ENCODE data around the gene UACA. TPM values are rescaled to one million over a fixed set of nuclear protein-coding genes. Genes with fewer than 3 reads are reported as not detected.

Gene UACA
- total RNA-seq, 1 donor from 2014 or later = 5.2 TPM

- no peak for DNase-seq
- Mint-ChIP-seq H3K27ac (ENCODE audit: unreplicated experiment) (no peak overlapping the region), H3K9me3 (ENCODE audit: unreplicated experiment) (no peaks in the 10 kb centered on the region), H3K4me1 (ENCODE audit: low read depth, unreplicated experiment) (peaks cover 3% of the 10 kb centered on the region), H3K36me3 (ENCODE audit: unreplicated experiment) (no peaks in the 10 kb centered on the region), H3K27me3 (ENCODE audit: unreplicated experiment) (no peaks in the 10 kb centered on the region), H3K4me3 (ENCODE audit: unreplicated experiment) (no peak overlapping the region)
- no peak for TF ChIP-seq CTCF (IDR thresholded peaks at IDR 0.05; ENCODE audit: partially characterized antibody, unreplicated experiment)
Measured at GRCh38 chr15:70635895-70636294, 127.5 kb downstream of the UACA start.

GRCh38 chr15:70633991-70634390 lies 129.4 kb downstream of the UACA start:
- H3K27ac Mint-ChIP-seq (ENCODE audit: unreplicated experiment) = no peak overlapping the region
- peaks cover 3% of the 10 kb centered on the region for H3K4me1 Mint-ChIP-seq (ENCODE audit: low read depth, unreplicated experiment)
- H3K9me3 Mint-ChIP-seq (ENCODE audit: unreplicated experiment) = no peaks in the 10 kb centered on the region
- no peak for DNase-seq
- no peak overlapping the region for H3K4me3 Mint-ChIP-seq (ENCODE audit: unreplicated experiment)
- H3K27me3 Mint-ChIP-seq (ENCODE audit: unreplicated experiment) = peaks cover 1% of the 10 kb centered on the region
- no peak for TF ChIP-seq CTCF (IDR thresholded peaks at IDR 0.05; ENCODE audit: partially characterized antibody, unreplicated experiment)
- no peaks in the 10 kb centered on the region for H3K36me3 Mint-ChIP-seq (ENCODE audit: unreplicated experiment)

- H3K27me3 Mint-ChIP-seq (ENCODE audit: unreplicated experiment) = peaks cover 1% of the 10 kb centered on the region
- H3K4me1 Mint-ChIP-seq (ENCODE audit: low read depth, unreplicated experiment) = peaks cover 3% of the 10 kb centered on the region
- no peak for TF ChIP-seq CTCF (IDR thresholded peaks at IDR 0.05; ENCODE audit: partially characterized antibody, unreplicated experiment)
- no peak overlapping the region for H3K27ac Mint-ChIP-seq (ENCODE audit: unreplicated experiment)
- H3K9me3 Mint-ChIP-seq (ENCODE audit: unreplicated experiment) = no peaks in the 10 kb centered on the region
- no peaks in the 10 kb centered on the region for H3K36me3 Mint-ChIP-seq (ENCODE audit: unreplicated experiment)
- DNase-seq = no peak
- H3K4me3 Mint-ChIP-seq (ENCODE audit: unreplicated experiment) = no peak overlapping the region
Measured at GRCh38 chr15:70633103-70633831, 130.1 kb downstream of the UACA start.

- H3K36me3 Mint-ChIP-seq (ENCODE audit: unreplicated experiment) = no peaks in the 10 kb centered on the region
- peaks cover 1% of the 10 kb centered on the region for H3K27me3 Mint-ChIP-seq (ENCODE audit: unreplicated experiment)
- no peak for DNase-seq
- H3K4me3 Mint-ChIP-seq (ENCODE audit: unreplicated experiment) = no peak overlapping the region
- H3K4me1 Mint-ChIP-seq (ENCODE audit: low read depth, unreplicated experiment) = peaks cover 3% of the 10 kb centered on the region
- TF ChIP-seq CTCF (IDR thresholded peaks at IDR 0.05; ENCODE audit: partially characterized antibody, unreplicated experiment) = no peak
- no peak overlapping the region for H3K27ac Mint-ChIP-seq (ENCODE audit: unreplicated experiment)
- no peaks in the 10 kb centered on the region for H3K9me3 Mint-ChIP-seq (ENCODE audit: unreplicated experiment)
Measured at GRCh38 chr15:70632491-70633102, 130.8 kb downstream of the UACA start.

- H3K9me3 Mint-ChIP-seq (ENCODE audit: unreplicated experiment) = no peaks in the 10 kb centered on the region
- H3K4me1 Mint-ChIP-seq (ENCODE audit: low read depth, unreplicated experiment) = peaks cover 3% of the 10 kb centered on the region
- no peak overlapping the region for H3K4me3 Mint-ChIP-seq (ENCODE audit: unreplicated experiment)
- H3K27ac Mint-ChIP-seq (ENCODE audit: unreplicated experiment) = no peak overlapping the region
- TF ChIP-seq CTCF (IDR thresholded peaks at IDR 0.05; ENCODE audit: partially characterized antibody, unreplicated experiment) = no peak
- H3K27me3 Mint-ChIP-seq (ENCODE audit: unreplicated experiment) = peaks cover 1% of the 10 kb centered on the region
- no peak for DNase-seq
- H3K36me3 Mint-ChIP-seq (ENCODE audit: unreplicated experiment) = no peaks in the 10 kb centered on the region
Measured at GRCh38 chr15:70632079-70632478, 131.3 kb downstream of the UACA start.
